ENCODE results near the gene BACH1. TPM values are rescaled to one million over a fixed set of nuclear protein-coding genes. Genes with fewer than 3 reads are reported as not detected.

Gene BACH1
- total RNA-seq, 1 experiment from 2014 or later: 48.7 TPM

- DNase-seq (ENCODE audit: low spot score) (no peak), ATAC-seq (no peak)
- Mint-ChIP-seq H3K9me3 (no peaks in the 10 kb centered on the region), H3K27me3 (ENCODE audit: low read depth) (no peaks in the 10 kb centered on the region), H3K4me3 (no peak overlapping the region), H3K36me3 (peaks cover 24% of the 10 kb centered on the region), H3K27ac (no peak overlapping the region), H3K4me1 (no peaks in the 10 kb centered on the region)
- TF ChIP-seq TEAD4 (CRISPR knock-in tag; IDR thresholded peaks at IDR 0.05) (no peak), IRF2 (CRISPR knock-in tag; IDR thresholded peaks at IDR 0.05; ENCODE audit: borderline replicate concordance, low read depth) (no peak), ZNF512 (CRISPR knock-in tag; IDR thresholded peaks at IDR 0.05; ENCODE audit: borderline replicate concordance) (no peak), GABPB1 (CRISPR knock-in tag; IDR thresholded peaks at IDR 0.05) (no peak), ERG (CRISPR knock-in tag; IDR thresholded peaks at IDR 0.05) (no peak), FOXK1 (CRISPR knock-in tag; IDR thresholded peaks at IDR 0.05) (no peak), SMAD3 (CRISPR knock-in tag; IDR thresholded peaks at IDR 0.05; ENCODE audit: borderline replicate concordance) (no peak), ZBTB43 (CRISPR knock-in tag; IDR thresholded peaks at IDR 0.05) (no peak)
- POLR2A ChIA-PET: no interaction called here
- CTCF ChIA-PET: no interaction called here
These were observed 30.7 kb downstream of the BACH1 start for GRCh38 chr21:29329406-29329805.

GRCh38 chr21:29330797-29331196 is 32.1 kb downstream of the BACH1 start:
- no peaks in the 10 kb centered on the region for H3K9me3 Mint-ChIP-seq
- DNase-seq (ENCODE audit: low spot score) (no peak), ATAC-seq (no peak)
- H3K27ac Mint-ChIP-seq: no peak overlapping the region
- CTCF ChIA-PET: interaction anchor here (0.7 to 1.4 kb wide), 2 partner anchors 46 to 483 kb away, joined by 3 read pairs; no protein-coding TSS in a partner anchor
- no peak overlapping the region for H3K4me3 Mint-ChIP-seq
- POLR2A ChIA-PET: no interaction called here
- H3K4me1 Mint-ChIP-seq: no peaks in the 10 kb centered on the region
- peaks cover 23% of the 10 kb centered on the region for H3K36me3 Mint-ChIP-seq
- TF ChIP-seq FOXJ3 (CRISPR knock-in tag; IDR thresholded peaks at IDR 0.05; ENCODE audit: borderline replicate concordance) (no peak), ESRRA (CRISPR knock-in tag; IDR thresholded peaks at IDR 0.05; ENCODE audit: borderline replicate concordance) (no peak), ZNF416 (CRISPR knock-in tag; IDR thresholded peaks at IDR 0.05) (no peak), ATF6 (CRISPR knock-in tag; IDR thresholded peaks at IDR 0.05) (no peak), CTCF (IDR thresholded peaks at IDR 0.05) (no peak), ZBTB43 (CRISPR knock-in tag; IDR thresholded peaks at IDR 0.05) (no peak), USF1 (CRISPR knock-in tag; IDR thresholded peaks at IDR 0.05) (no peak), ZBTB21 (CRISPR knock-in tag; IDR thresholded peaks at IDR 0.05; ENCODE audit: borderline replicate concordance) (no peak), ZNF396 (CRISPR knock-in tag; IDR thresholded peaks at IDR 0.05; ENCODE audit: borderline replicate concordance) (no peak)
- H3K27me3 Mint-ChIP-seq (ENCODE audit: low read depth): no peaks in the 10 kb centered on the region

Measured in WTC11 (cell line).